Activated T-helper 17 cell treated with anti-CD3 and anti-CD28 coated beads, Interleukin-2, amount 50 U/mL, for 72 hours (primary cell): ENCODE data around the gene PATL2. TPM values are rescaled to one million over a fixed set of nuclear protein-coding genes. Genes with fewer than 3 reads are reported as not detected.
"Not testable (repeated sequence)": the region's sequence is repeated elsewhere in the genome, so short reads cannot be mapped to it uniquely, and the experiment has no call there.

ENCODE experiments used
- ATAC-seq: fragments of 150-1000 bp; cut with Tn5 transposase; replicated peaks from 2 replicates; pipeline ENCODE4 v1.10.0; 2021; ENCODE audit warnings: mild to moderate bottlenecking, moderate library complexity
- H3K27ac Mint-ChIP-seq: one replicate; pipeline ENCODE4 v1.8.0; 2022; ENCODE audit warnings: mixed read lengths
- H3K27me3 Mint-ChIP-seq: one replicate; pipeline ENCODE4 v1.8.0; 2022; ENCODE audit warnings: mixed read lengths
- H3K36me3 Mint-ChIP-seq: one replicate; pipeline ENCODE4 v1.8.0; 2022; ENCODE audit warnings: low read depth, mild to moderate bottlenecking, mixed read lengths
- H3K4me1 Mint-ChIP-seq: one replicate; pipeline ENCODE4 v1.8.0; 2022; ENCODE audit warnings: mixed read lengths
- H3K4me3 Mint-ChIP-seq: one replicate; pipeline ENCODE4 v1.8.0; 2022; ENCODE audit warnings: mild to moderate bottlenecking, mixed read lengths
- H3K9me3 Mint-ChIP-seq: one replicate; pipeline ENCODE4 v1.8.0; 2022; ENCODE audit warnings: mixed read lengths
- total RNA-seq, 2 donors: library from RNA; stranded (reverse); gene quantifications; one replicate each; pipeline ENCODE4 v1.2.3, GENCODE V29; 2022

PATL2 gene
- 10 to 100 TPM in 1 of 2 donors, 1 to 10 TPM in 1; 7.9 to 38.5 TPM for total RNA-seq

DNA sequence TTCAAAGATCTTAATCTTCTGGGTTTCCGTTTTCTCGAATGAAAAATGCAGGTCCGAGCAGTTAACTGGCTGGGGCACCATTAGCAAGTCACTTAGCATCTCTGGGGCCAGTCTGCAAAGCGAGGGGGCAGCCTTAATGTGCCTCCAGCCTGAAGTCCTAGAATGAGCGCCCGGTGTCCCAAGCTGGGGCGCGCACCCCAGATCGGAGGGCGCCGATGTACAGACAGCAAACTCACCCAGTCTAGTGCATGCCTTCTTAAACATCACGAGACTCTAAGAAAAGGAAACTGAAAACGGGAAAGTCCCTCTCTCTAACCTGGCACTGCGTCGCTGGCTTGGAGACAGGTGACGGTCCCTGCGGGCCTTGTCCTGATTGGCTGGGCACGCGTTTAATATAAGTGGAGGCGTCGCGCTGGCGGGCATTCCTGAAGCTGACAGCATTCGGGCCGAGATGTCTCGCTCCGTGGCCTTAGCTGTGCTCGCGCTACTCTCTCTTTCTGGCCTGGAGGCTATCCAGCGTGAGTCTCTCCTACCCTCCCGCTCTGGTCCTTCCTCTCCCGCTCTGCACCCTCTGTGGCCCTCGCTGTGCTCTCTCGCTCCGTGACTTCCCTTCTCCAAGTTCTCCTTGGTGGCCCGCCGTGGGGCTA, at the start of gene PATL2, which contains the start of gene B2M:
PATL2 (minus strand) TSS at position 228 of the 647 bp plus-strand sequence. CDS start 34,833 bp downstream, outside the sequence.
B2M (plus strand) TSS at position 422 of the 647 bp plus-strand sequence; CDS start at position 452, 30 bp downstream.
- Mint-ChIP-seq H3K9me3 (no peaks in the 10 kb centered on the region), H3K27ac (peak within 1 kb of the TSS; percentile 98), H3K4me3 (peak within 1 kb of the TSS; percentile 89), H3K27me3 (no peaks in the 10 kb centered on the region), H3K36me3 (peaks cover 62% of the 10 kb centered on the region), H3K4me1 (peaks cover 24% of the 10 kb centered on the region)
- ATAC-seq = peak; percentile 88

DNA sequence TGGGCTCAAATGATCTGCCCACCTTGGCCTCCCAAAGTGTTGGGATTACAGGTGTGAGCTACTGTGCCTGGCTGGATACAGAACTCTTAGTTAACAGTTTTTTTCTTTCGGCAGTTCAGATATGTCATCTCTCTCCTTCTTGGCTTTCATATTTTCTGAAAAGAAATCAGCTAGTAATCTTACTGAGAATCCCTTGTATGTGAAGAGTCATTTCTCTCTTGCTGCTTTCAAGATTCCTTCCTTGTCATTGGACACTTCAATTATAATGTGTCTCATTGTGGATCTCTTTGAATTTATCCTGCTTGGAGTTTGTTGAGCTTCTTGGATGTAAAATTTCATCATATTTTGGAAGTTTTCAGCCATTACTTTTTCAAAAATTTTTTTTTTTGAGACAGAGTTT, 42.2 kb upstream of the PATL2 start:
- Mint-ChIP-seq H3K4me3 (no peak overlapping the region), H3K9me3 (no peaks in the 10 kb centered on the region), H3K27ac (no peak overlapping the region), H3K27me3 (no peaks in the 10 kb centered on the region), H3K4me1 (peaks cover 22% of the 10 kb centered on the region), H3K36me3 (peaks cover 72% of the 10 kb centered on the region)
- ATAC-seq = no peak

DNA sequence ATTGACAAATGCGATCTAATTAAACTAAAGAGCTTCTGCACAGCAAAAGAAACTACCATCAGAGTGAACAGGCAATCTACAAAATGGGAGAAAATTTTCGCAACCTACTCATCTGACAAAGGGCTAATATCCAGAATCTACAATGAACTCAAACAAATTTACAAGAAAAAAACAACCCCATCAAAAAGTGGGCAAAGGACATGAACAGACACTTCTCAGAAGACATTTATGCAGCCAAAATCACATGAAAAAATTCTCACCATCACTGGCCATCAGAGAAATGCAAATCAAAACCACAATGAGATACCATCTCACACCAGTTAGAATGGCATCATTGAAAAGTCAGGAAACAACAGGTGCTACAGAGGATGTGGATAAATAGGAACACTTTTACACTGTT, 32.3 kb upstream of the PATL2 start:
- not testable (repeated sequence) for H3K9me3 Mint-ChIP-seq, H3K4me3 Mint-ChIP-seq, H3K4me1 Mint-ChIP-seq, H3K27ac Mint-ChIP-seq, H3K27me3 Mint-ChIP-seq, ATAC-seq
- H3K36me3 Mint-ChIP-seq = peaks cover 12% of the 10 kb centered on the region

- peaks cover 12% of the 10 kb centered on the region for H3K4me1 Mint-ChIP-seq
- not testable (repeated sequence) for ATAC-seq, H3K9me3 Mint-ChIP-seq, H3K27ac Mint-ChIP-seq, H3K27me3 Mint-ChIP-seq
- H3K4me3 Mint-ChIP-seq = peak overlapping the region; percentile 98
- H3K36me3 Mint-ChIP-seq = peaks cover 29% of the 10 kb centered on the region
Measured at GRCh38 chr15:44739222-44739847, 28.2 kb upstream of the PATL2 start.

DNA sequence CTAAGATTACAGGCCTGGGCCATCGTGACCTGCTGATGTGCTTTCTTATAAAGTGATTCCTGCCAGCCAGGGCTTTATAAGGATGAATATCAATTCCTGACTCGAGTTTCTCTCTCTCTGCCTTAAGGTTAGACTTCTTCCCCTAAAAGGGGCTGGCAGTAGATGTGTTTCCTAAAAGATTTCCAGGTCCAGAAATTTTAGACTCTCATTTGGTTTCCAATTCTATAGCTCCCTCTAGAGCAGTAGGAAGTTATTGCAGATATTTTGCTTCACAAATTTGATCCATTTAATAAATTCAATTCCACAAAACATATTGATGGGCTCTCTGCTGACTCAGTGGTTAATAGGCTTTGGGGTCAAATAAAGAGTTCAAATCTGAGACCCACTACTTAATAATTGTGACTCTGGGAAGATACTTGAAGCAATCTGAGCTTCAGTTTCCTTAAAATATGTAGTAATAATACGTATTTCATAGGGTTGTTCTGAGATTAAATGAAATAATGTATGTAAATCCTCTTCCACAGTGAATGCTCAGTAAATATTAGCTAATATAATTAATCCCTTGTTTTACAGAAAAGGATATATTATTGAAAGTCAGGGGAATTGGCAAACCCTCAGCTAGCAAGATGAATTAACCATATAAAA, 27.3 kb upstream of the PATL2 start:
- Mint-ChIP-seq H3K27me3 (no peaks in the 10 kb centered on the region), H3K27ac (peak overlapping the region; percentile 54), H3K4me1 (peaks cover 16% of the 10 kb centered on the region), H3K9me3 (no peaks in the 10 kb centered on the region), H3K36me3 (peaks cover 35% of the 10 kb centered on the region), H3K4me3 (peak overlapping the region; percentile 98)
- no peak for ATAC-seq

DNA sequence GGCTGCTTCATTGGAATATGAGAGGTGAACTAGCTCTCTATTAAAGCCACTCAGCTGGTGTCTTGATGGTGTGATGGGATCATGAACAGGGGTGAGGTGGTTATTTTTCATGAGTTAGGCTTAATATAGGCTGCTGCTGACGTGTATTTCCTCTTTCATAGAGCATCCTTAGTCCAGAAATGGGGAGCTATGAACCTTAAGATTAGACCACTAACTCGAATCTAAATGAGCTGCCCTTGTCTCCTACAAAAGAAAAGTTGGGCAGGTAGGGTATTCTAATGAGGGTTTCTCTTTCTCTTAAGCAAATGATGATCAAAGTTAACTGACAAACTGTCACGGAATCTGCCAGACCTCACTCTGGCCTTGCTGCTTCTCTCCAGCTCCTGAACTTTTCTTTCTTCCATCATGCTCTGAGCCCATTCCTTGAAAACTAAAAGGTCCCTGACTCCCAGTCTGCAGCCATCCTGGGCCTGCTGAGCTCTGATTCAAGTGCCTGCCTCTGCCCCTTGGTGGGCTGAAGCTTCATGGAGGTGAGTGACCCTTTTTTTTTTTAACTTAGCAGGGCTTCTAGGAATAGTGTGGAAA, 25.1 kb upstream of the PATL2 start, which contains the start of gene TRIM69:
TRIM69 (plus strand) TSS at position 348 of the 585 bp plus-strand sequence; CDS start at position 525, 177 bp downstream.
- Mint-ChIP-seq H3K9me3 (no peaks in the 10 kb centered on the region), H3K27ac (peak within 1 kb of the TSS; percentile 96), H3K36me3 (peaks cover 54% of the 10 kb centered on the region), H3K4me3 (peak within 1 kb of the TSS; percentile 98), H3K27me3 (no peaks in the 10 kb centered on the region), H3K4me1 (peaks cover 29% of the 10 kb centered on the region)
- peak; percentile 59 for ATAC-seq

GRCh38 chr15:44735482-44736180, 24.5 kb upstream of the PATL2 start:
- Mint-ChIP-seq H3K9me3 (no peaks in the 10 kb centered on the region), H3K4me3 (peak overlapping the region; percentile 98), H3K36me3 (peaks cover 60% of the 10 kb centered on the region), H3K27ac (peak overlapping the region; percentile 96), H3K27me3 (no peaks in the 10 kb centered on the region), H3K4me1 (peaks cover 29% of the 10 kb centered on the region)
- ATAC-seq = peak; percentile 71

- Mint-ChIP-seq H3K4me1 (peaks cover 29% of the 10 kb centered on the region), H3K9me3 (no peaks in the 10 kb centered on the region), H3K4me3 (peak overlapping the region; percentile 98), H3K36me3 (peaks cover 61% of the 10 kb centered on the region), H3K27me3 (no peaks in the 10 kb centered on the region), H3K27ac (peak overlapping the region; percentile 96)
- peak; percentile 23 for ATAC-seq
Measured at GRCh38 chr15:44734839-44735481, 23.8 kb upstream of the PATL2 start.

GRCh38 chr15:44729408-44730127, 18.4 kb upstream of the PATL2 start:
- peak overlapping the region; percentile 97 for H3K27ac Mint-ChIP-seq
- no peaks in the 10 kb centered on the region for H3K9me3 Mint-ChIP-seq
- ATAC-seq = peak; percentile 5
- peaks cover 83% of the 10 kb centered on the region for H3K36me3 Mint-ChIP-seq
- H3K27me3 Mint-ChIP-seq = no peaks in the 10 kb centered on the region
- H3K4me3 Mint-ChIP-seq = peak overlapping the region; percentile 98
- peaks cover 33% of the 10 kb centered on the region for H3K4me1 Mint-ChIP-seq

DNA sequence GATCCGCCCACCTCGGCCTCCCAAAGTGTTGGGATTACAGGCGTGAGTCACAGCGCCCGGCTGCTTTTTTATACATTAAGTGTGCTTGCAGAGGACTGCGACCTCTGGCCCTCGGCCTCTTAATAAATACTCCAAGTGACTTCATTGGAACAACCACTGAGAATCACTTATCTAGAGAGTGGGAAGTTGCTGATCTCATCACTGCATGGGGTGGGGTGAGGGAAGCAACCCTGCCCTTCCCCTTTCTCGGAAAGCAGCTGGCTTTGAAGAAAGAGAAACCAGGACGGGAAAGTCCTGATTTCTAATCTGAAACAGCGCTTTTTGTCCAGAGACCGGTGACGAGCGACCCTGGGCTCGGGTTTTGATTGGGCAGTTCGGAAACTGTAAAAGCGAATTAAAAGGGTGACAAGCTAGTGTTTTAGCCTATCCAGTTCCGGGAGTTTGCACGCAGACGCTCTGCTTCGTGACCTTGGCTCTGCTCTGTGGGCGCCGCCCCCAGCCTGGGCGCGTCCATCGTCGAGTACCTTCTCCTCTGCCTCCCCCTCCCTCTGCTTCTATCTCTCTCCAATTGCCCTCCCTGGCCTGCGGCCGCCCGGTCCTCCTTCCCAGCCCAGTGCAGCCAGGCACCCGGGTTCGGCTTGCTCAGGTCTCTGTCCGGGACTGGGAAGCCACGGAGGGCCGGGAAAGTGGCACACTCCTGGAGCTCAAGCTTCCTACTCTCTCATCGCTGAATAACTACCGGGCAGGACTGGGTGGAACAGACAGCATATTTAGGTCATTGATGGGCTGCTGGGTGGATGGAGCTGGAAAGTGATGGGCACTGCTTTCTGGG, 17.7 kb upstream of the PATL2 start:
- Mint-ChIP-seq H3K27me3 (no peaks in the 10 kb centered on the region), H3K4me3 (peak overlapping the region; percentile 98), H3K27ac (peak overlapping the region; percentile 97), H3K9me3 (no peaks in the 10 kb centered on the region), H3K36me3 (peaks cover 84% of the 10 kb centered on the region), H3K4me1 (peaks cover 31% of the 10 kb centered on the region)
- ATAC-seq = peak; percentile 79

- H3K4me3 Mint-ChIP-seq = peak overlapping the region; percentile 98
- H3K4me1 Mint-ChIP-seq = peaks cover 29% of the 10 kb centered on the region
- H3K36me3 Mint-ChIP-seq = peaks cover 79% of the 10 kb centered on the region
- not testable (repeated sequence) for ATAC-seq, H3K27me3 Mint-ChIP-seq, H3K9me3 Mint-ChIP-seq
- peak overlapping the region; percentile 97 for H3K27ac Mint-ChIP-seq
Measured at GRCh38 chr15:44728232-44728575, 17.1 kb upstream of the PATL2 start.

GRCh38 chr15:44727485-44728231, 16.5 kb upstream of the PATL2 start:
- Mint-ChIP-seq H3K36me3 (peaks cover 75% of the 10 kb centered on the region), H3K4me3 (peak overlapping the region; percentile 98), H3K9me3 (no peaks in the 10 kb centered on the region), H3K27ac (peak overlapping the region; percentile 97), H3K27me3 (no peaks in the 10 kb centered on the region), H3K4me1 (peaks cover 29% of the 10 kb centered on the region)
- peak; percentile 0 for ATAC-seq
